GM19023 (cell line): ENCODE results near the gene PDF.

Experiments
- ATAC-seq: cut with Tn5 transposase; IDR thresholded peaks from one replicate; pipeline ENCODE4 v1.9.1; 2021; ENCODE audit warnings: mild to moderate bottlenecking, moderate library complexity; ENCODE audit not compliant: unreplicated experiment

Gene PDF

DNA sequence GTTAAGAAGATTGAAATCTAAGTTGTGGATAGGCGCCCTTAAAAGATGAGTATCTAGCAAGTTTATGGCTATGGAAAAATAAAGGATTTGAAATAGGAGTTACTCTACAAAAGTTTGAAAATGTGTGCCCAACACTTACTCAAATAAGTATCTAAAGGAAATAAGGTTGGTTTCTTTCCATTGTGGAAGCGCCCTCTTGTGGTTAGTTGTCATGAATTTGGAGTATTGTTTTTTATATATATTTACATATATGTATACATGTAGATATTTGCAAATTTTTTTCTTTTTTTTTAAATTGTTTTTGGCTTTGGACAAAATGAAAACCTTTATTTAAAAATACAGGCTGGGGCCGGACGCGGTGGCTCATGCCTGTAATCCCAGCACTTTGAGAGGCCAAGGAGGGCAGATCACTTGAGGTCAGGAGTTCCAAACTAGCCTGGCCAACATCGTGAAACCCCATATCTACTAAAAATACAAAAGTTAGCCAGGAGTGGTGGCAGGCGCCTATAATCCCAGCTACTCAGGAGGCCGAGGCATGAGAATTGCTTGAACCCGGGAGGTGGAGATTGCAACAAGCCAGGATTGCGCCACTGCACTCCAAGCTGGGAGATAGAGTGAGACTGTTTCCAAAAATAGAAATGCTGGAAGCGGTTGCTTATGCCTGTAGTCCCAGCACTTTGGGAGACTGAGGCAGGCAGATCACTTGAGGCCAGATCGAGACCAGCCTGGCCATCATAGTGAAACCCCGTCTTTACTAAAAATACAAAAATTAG lies 43.3 kb downstream of the PDF start:
- no peak for ATAC-seq

DNA sequence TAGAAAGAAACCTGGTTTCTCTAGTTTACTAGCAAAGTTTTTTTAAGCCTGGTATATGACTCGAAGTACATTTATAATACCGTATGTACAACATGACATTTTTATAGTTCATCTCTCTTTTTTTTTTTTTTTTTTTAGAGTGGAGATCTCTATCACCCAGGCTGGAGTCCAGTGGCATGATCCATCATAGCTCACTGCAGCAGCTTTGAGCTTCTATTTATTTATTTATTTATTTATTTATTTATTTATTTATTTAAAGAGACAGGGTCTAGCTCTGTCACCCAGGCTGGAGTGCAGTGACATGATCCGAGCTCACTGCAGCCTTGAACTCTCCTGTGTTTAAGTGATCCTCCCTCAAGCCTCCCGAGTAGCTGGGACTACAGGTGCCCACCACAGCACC lies 45.1 kb downstream of the PDF start:
- no peak for ATAC-seq

DNA sequence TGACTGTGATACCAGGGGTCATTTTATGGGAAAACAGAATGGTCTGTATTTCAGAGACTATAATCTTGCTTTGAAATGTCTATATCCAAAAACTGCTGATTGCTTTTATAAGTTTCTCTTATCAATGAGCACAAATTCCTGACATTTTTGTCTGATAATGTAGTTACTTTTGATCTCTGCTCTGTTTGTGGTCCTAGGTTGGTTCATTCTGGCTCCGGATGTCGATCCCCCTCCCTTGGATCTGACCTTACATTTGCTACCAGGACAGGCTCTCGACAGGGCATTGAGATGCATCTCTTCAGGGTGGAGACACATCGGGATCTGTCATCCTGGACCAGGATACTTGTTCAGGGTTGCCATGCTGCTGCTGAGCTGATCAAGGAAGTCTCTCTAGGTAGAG lies 46.5 kb downstream of the PDF start:
- no peak for ATAC-seq

DNA sequence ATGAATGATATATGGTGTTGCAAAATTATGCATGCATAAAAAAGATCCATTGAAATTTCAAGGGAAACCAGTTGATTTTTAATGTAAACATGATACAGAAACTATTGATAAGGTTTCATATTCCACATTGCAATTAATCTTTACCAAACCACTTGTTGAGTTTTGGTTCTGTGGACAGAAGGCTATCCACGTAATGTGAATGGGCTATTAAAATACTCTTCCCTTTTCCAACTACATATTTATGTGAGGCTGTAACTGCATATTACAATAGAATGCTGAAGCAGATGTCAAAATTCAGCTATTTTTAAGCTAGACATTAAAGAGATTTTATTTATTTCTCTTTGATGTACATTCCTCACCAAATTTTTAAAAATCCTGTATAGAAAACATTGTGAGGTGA lies 53.0 kb downstream of the PDF start:
- ATAC-seq, result no peak
